ENCODE measurements around the gene PCGF3. TPM values are rescaled to one million over a fixed set of nuclear protein-coding genes. Genes with fewer than 3 reads are reported as not detected.
A peak's percentile ranks its signal among the peaks of the same experiment; 100 is the strongest.

Gene PCGF3
- total RNA-seq, 1 donor from 2014 or later: 31.0 TPM

GRCh38 chr4:680928-681645, 24.5 kb upstream of the PCGF3 start:
- Mint-ChIP-seq H3K4me3 (peak overlapping the region; percentile 68), H3K4me1 (ENCODE audit: low read depth) (no peaks in the 10 kb centered on the region), H3K36me3 (ENCODE audit: low read depth) (no peaks in the 10 kb centered on the region), H3K9me3 (no peaks in the 10 kb centered on the region), H3K27me3 (ENCODE audit: insufficient read depth) (no peaks in the 10 kb centered on the region), H3K27ac (no peak overlapping the region)
- DNase-seq (ENCODE audit: low spot score): peak; percentile 48
- intact Hi-C loops (cut with micrococcal nuclease): loop anchor here (1.0 to 2.0 kb wide), 2 partner anchors 24 to 102 kb away; partner anchors contain the start of gene PCGF3

DNA sequence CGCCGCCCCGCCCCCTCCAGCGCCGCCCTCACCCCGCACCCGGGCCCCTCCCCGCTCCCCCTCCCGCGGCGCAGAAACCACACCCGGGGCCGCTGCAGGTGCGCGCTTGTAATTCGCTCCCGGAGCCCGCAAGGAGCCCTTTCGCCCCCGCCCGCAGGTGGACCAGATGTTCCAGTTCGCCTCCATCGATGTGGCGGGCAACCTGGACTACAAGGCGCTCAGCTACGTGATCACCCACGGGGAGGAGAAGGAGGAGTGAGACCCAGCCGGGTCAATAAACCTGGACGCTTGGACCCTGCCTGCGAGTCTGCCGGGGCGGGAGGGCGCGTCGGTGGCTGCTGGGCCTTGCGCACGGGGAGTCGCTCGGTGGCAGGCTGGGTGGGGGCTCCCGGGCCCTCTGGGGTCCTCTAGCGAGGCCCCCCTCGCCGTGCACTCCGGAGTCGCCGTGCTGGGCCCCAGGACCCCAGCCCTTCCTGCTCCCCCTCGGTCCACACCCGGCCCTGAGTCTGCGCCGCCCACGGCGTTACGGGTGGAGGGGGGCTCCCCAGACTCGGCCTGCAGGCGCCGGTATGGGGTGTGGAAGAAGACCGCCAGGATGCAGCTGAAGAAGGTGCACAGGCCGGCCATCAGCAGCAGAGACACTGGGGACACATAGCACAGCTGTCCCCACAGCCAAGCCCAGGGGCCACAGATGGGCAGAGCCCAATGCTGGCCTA, 23.7 kb upstream of the PCGF3 start:
- no peak for DNase-seq (ENCODE audit: low spot score)
- no peaks in the 10 kb centered on the region for H3K27me3 Mint-ChIP-seq (ENCODE audit: insufficient read depth)
- H3K9me3 Mint-ChIP-seq: no peaks in the 10 kb centered on the region
- no peaks in the 10 kb centered on the region for H3K36me3 Mint-ChIP-seq (ENCODE audit: low read depth)
- intact Hi-C loops (cut with micrococcal nuclease): loop anchor here (1.0 to 2.0 kb wide), 2 partner anchors 23 to 101 kb away; partner anchors contain the start of gene PCGF3
- no peak overlapping the region for H3K27ac Mint-ChIP-seq
- no peaks in the 10 kb centered on the region for H3K4me1 Mint-ChIP-seq (ENCODE audit: low read depth)
- H3K4me3 Mint-ChIP-seq: no peak overlapping the region

GRCh38 chr4:682490-683172, 23.0 kb upstream of the PCGF3 start:
- no peaks in the 10 kb centered on the region for H3K27me3 Mint-ChIP-seq (ENCODE audit: insufficient read depth)
- no peaks in the 10 kb centered on the region for H3K36me3 Mint-ChIP-seq (ENCODE audit: low read depth)
- no peaks in the 10 kb centered on the region for H3K4me1 Mint-ChIP-seq (ENCODE audit: low read depth)
- intact Hi-C loops (cut with micrococcal nuclease): no loop called here
- H3K27ac Mint-ChIP-seq: no peak overlapping the region
- no peak overlapping the region for H3K4me3 Mint-ChIP-seq
- DNase-seq (ENCODE audit: low spot score): no peak
- no peaks in the 10 kb centered on the region for H3K9me3 Mint-ChIP-seq

GRCh38 chr4:683247-683897, 22.3 kb upstream of the PCGF3 start:
- no peak overlapping the region for H3K27ac Mint-ChIP-seq
- H3K4me1 Mint-ChIP-seq (ENCODE audit: low read depth): no peaks in the 10 kb centered on the region
- no peaks in the 10 kb centered on the region for H3K27me3 Mint-ChIP-seq (ENCODE audit: insufficient read depth)
- H3K4me3 Mint-ChIP-seq: no peak overlapping the region
- no peak for DNase-seq (ENCODE audit: low spot score)
- intact Hi-C loops (cut with micrococcal nuclease): no loop called here
- no peaks in the 10 kb centered on the region for H3K9me3 Mint-ChIP-seq
- H3K36me3 Mint-ChIP-seq (ENCODE audit: low read depth): no peaks in the 10 kb centered on the region

DNA sequence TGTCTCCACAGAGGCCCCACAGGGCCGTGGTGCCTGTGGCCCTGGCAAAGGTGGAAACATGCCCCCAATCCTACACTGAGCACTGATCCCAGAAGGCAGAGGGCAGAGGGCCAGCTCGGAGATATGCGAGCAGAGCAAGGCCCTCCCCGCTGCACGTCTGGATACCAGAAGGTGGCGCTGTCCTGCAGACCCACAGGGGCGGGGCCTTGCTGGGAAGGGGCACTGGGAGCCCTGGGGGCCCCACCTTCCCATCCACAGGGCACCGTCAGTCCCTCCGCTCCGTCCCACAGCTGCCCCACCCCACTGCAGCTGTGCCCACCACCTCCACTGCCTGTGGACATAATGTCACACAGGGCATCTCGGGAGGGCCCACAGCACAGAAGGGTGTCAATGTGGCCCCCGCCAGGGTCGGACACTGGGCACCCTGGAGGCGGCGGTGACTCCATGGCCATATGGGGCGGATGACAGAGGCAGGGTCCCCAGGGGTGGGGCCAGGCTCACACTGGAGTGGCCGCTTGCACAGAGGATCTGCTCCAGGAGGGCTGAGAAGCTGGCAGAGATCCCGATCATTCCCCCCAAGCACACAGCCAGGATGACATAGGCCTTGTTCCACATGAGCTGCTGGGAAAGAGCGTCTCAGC, 21.5 kb upstream of the PCGF3 start:
- DNase-seq (ENCODE audit: low spot score): peak; percentile 37
- Mint-ChIP-seq H3K36me3 (ENCODE audit: low read depth) (no peaks in the 10 kb centered on the region), H3K4me1 (ENCODE audit: low read depth) (no peaks in the 10 kb centered on the region), H3K27me3 (ENCODE audit: insufficient read depth) (peaks cover 3% of the 10 kb centered on the region), H3K27ac (no peak overlapping the region), H3K4me3 (no peak overlapping the region), H3K9me3 (no peaks in the 10 kb centered on the region)
- intact Hi-C loops (cut with micrococcal nuclease): no loop called here

- no peak for DNase-seq (ENCODE audit: low spot score)
- Mint-ChIP-seq H3K27me3 (ENCODE audit: insufficient read depth) (peaks cover 3% of the 10 kb centered on the region), H3K4me1 (ENCODE audit: low read depth) (no peaks in the 10 kb centered on the region), H3K36me3 (ENCODE audit: low read depth) (no peaks in the 10 kb centered on the region), H3K4me3 (no peak overlapping the region), H3K27ac (no peak overlapping the region), H3K9me3 (no peaks in the 10 kb centered on the region)
- intact Hi-C loops (cut with micrococcal nuclease): no loop called here
These were observed 20.9 kb upstream of the PCGF3 start for GRCh38 chr4:684623-685327.

DNA sequence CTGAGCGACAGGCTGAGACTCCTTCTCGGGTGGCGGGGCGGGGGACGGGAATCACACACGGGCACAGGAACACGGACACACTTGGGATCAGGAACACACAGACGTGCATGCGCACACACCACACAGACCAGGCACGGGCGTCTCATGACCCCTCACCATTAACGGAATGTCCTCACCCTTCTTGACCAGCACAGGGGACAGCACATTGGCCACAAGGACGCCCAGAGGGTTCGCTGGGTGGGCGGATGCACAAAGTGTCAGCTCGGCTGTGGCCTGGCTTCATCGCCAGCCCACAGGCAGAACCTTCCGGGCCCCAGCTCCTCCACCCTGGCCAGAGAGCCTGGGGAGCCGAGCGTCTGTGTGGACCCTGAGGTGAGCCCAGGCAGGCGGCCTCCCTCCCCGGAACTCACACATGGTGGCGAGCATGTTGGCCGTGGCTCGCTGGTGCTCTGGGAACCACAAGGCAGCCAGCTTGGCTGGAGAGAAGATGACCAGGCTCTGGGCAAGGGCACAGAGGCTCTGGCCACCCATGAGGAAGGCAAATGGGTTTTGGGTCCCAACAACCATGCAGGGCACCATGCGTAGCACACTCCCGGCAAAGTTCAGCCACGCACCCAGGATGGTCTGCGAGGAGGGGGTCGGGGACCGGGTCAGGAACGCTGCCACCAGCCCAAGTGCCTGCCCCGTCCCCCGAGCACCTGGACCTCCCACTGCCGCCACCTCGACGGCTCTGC, 19.8 kb upstream of the PCGF3 start:
- no peaks in the 10 kb centered on the region for H3K9me3 Mint-ChIP-seq
- no peaks in the 10 kb centered on the region for H3K4me1 Mint-ChIP-seq (ENCODE audit: low read depth)
- peaks cover 7% of the 10 kb centered on the region for H3K27me3 Mint-ChIP-seq (ENCODE audit: insufficient read depth)
- no peak overlapping the region for H3K4me3 Mint-ChIP-seq
- DNase-seq (ENCODE audit: low spot score): no peak
- intact Hi-C loops (cut with micrococcal nuclease): no loop called here
- no peak overlapping the region for H3K27ac Mint-ChIP-seq
- no peaks in the 10 kb centered on the region for H3K36me3 Mint-ChIP-seq (ENCODE audit: low read depth)

DNA sequence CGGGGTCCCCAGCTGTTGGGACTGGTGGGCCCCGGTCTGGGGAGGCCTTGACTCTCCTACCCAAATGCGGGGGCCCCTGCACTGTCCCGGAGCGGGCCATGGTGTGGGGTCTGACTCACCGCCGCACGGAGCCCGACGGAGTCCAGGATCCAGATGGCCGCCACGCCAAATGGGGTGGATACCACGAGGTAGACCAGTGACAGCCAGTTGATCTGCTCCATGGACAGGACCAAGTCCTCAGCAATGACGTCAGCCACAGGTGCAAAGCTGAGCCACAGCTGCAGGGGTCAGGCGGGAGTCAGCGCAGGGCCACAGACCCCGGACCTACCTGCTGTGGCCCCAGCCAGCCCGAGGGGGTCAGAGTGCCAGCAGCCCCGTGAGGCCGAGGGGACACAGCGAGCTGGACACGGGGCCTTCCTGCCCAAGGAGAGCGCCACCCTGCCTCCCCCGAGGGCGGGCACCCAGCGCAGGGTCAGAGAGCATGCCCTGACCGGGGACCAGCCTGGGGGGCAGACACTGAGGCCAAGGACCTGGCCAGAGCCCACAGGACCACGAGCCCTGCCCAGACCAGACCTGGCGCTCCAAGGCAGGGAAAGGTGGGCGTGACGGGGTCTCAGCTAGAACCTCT, 19.1 kb upstream of the PCGF3 start:
- Mint-ChIP-seq H3K4me3 (no peak overlapping the region), H3K9me3 (no peaks in the 10 kb centered on the region), H3K27me3 (ENCODE audit: insufficient read depth) (peaks cover 10% of the 10 kb centered on the region), H3K4me1 (ENCODE audit: low read depth) (no peaks in the 10 kb centered on the region), H3K27ac (no peak overlapping the region), H3K36me3 (ENCODE audit: low read depth) (no peaks in the 10 kb centered on the region)
- no peak for DNase-seq (ENCODE audit: low spot score)
- intact Hi-C loops (cut with micrococcal nuclease): no loop called here

DNA sequence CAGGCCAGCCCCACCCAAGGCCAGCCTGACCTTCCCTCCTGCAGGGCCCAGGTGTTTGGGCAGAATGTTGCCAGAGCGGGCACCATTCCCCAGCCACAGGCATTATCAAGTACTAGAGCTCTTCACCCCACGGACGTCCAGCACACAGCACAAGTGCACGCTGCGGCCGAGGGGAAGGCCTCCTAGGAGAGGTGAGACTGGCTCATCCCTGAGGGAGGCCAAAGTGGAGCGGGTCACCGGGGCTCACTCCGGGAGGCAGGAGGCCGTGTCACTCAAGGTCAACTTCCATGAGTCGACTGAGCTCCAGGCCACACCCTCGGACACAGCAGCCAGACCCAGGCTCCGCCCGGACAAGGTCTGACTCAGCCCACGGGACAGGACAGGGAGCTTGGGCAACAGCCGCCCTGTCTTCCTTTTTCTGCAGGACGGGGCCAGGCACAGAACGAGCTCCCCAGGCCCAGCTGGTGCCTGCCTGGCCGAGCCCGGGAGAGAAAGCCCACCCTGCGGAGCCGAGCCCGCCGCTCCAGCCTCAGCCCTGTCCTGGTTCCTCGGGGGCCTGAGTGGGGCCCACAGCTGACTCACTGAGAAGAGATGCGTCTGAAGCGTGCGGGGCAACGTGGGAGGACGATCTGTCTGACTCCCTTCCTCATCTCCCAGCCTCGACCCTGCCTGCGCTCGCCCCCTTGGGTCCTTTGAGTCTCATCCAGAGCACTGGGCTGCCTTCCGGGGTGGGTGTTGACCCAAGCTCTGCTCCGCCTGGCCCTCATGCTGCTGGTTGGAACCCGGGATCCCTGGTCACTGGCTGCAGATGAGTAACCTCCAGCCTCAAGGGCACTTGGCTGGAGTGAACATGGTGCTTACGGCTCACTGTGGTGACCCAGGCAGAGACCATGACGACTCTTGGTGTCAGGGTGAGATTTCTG, 18.3 kb upstream of the PCGF3 start:
- Mint-ChIP-seq H3K4me1 (ENCODE audit: low read depth) (no peaks in the 10 kb centered on the region), H3K4me3 (no peak overlapping the region), H3K27ac (no peak overlapping the region), H3K36me3 (ENCODE audit: low read depth) (no peaks in the 10 kb centered on the region), H3K27me3 (ENCODE audit: insufficient read depth) (peaks cover 14% of the 10 kb centered on the region), H3K9me3 (no peaks in the 10 kb centered on the region)
- intact Hi-C loops (cut with micrococcal nuclease): no loop called here
- no peak for DNase-seq (ENCODE audit: low spot score)

- Mint-ChIP-seq H3K27me3 (ENCODE audit: insufficient read depth) (peaks cover 14% of the 10 kb centered on the region), H3K4me3 (no peak overlapping the region), H3K36me3 (ENCODE audit: low read depth) (no peaks in the 10 kb centered on the region), H3K4me1 (ENCODE audit: low read depth) (no peaks in the 10 kb centered on the region), H3K27ac (no peak overlapping the region), H3K9me3 (no peaks in the 10 kb centered on the region)
- intact Hi-C loops (cut with micrococcal nuclease): no loop called here
- DNase-seq (ENCODE audit: low spot score): no peak
These were observed 17.4 kb upstream of the PCGF3 start for GRCh38 chr4:687971-688853.
